ENCODE measurements around the gene CNPY3. TPM values are rescaled to one million over a fixed set of nuclear protein-coding genes. Genes with fewer than 3 reads are reported as not detected.
A peak's percentile ranks its signal among the peaks of the same experiment; 100 is the strongest.

The CNPY3 gene
- polyA plus RNA-seq, 1 donor from 2014 or later: 26.4 TPM

GRCh38 chr6:42961020-42961470 is 31.8 kb downstream of the CNPY3 start:
- no peaks in the 10 kb centered on the region for H3K79me2 ChIP-seq (replicated peaks; ENCODE audit: insufficient read depth, low read length)
- H3K9me3 ChIP-seq (ENCODE audit: low read length): no peaks in the 10 kb centered on the region
- peak overlapping the region; percentile 60 for H3K4me3 ChIP-seq (ENCODE audit: low read length)
- TF ChIP-seq MXI1 (conservative IDR thresholded peaks at IDR 0.05; ENCODE audit: poor library complexity, severe bottlenecking) (no peak), REST (IDR thresholded peaks at IDR 0.05; ENCODE audit: borderline replicate concordance) (no peak), EZH2 (IDR thresholded peaks at IDR 0.05; ENCODE audit: borderline replicate concordance, insufficient read depth, low read length, poor library complexity, severe bottlenecking) (no peak), TAF1 (IDR thresholded peaks at IDR 0.05; ENCODE audit: low read depth) (no peak), EP300 (conservative IDR thresholded peaks at IDR 0.05; ENCODE audit: poor library complexity, severe bottlenecking) (no peak), RAD21 (conservative IDR thresholded peaks at IDR 0.05) (no peak), CTCF (IDR thresholded peaks at IDR 0.05; ENCODE audit: poor library complexity, severe bottlenecking) (no peak), SMC3 (conservative IDR thresholded peaks at IDR 0.05; ENCODE audit: poor library complexity) (no peak), POLR2AphosphoS5 (IDR thresholded peaks at IDR 0.05) (no peak)
- H3K36me3 ChIP-seq (ENCODE audit: insufficient read depth, low read length): no peaks in the 10 kb centered on the region
- H3K4me2 ChIP-seq (ENCODE audit: low read length): no peak overlapping the region
- H3F3A ChIP-seq (ENCODE audit: insufficient read depth, low read length, poor library complexity, severe bottlenecking): no peaks in the 10 kb centered on the region
- no peak overlapping the region for H3K27ac ChIP-seq (ENCODE audit: low read length)
- no peaks in the 10 kb centered on the region for H4K20me1 ChIP-seq (ENCODE audit: insufficient read depth)
- H3K9me2 ChIP-seq (ENCODE audit: insufficient read depth, low read length): no peaks in the 10 kb centered on the region
- H3K9ac ChIP-seq (ENCODE audit: low read length): no peak overlapping the region
- H3K27me3 ChIP-seq (ENCODE audit: insufficient read depth, low read depth, low read length): peaks cover 27% of the 10 kb centered on the region
- H2AFZ ChIP-seq (ENCODE audit: low read depth, low read length): no peak overlapping the region

GRCh38 chr6:42962096-42962495 is 32.8 kb downstream of the CNPY3 start:
- Histone ChIP-seq H3K36me3 (ENCODE audit: insufficient read depth, low read length) (no peaks in the 10 kb centered on the region), H3K27ac (ENCODE audit: low read length) (no peak overlapping the region), H3K27me3 (ENCODE audit: insufficient read depth, low read depth, low read length) (peaks cover 27% of the 10 kb centered on the region)

More at GRCh38 chr6:42962096-42962495, 32.8 kb downstream of the CNPY3 start:
- Histone ChIP-seq H2AFZ (ENCODE audit: low read depth, low read length) (no peak overlapping the region), H3K9ac (ENCODE audit: low read length) (no peak overlapping the region), H3K9me3 (ENCODE audit: low read length) (no peaks in the 10 kb centered on the region), H3K79me2 (replicated peaks; ENCODE audit: insufficient read depth, low read length) (no peaks in the 10 kb centered on the region), H3K4me3 (ENCODE audit: low read length) (no peak overlapping the region), H4K20me1 (ENCODE audit: insufficient read depth) (no peaks in the 10 kb centered on the region), H3K4me2 (ENCODE audit: low read length) (no peak overlapping the region), H3K9me2 (ENCODE audit: insufficient read depth, low read length) (no peaks in the 10 kb centered on the region), H3F3A (ENCODE audit: insufficient read depth, low read length, poor library complexity, severe bottlenecking) (no peaks in the 10 kb centered on the region)
- TF ChIP-seq SMC3 (conservative IDR thresholded peaks at IDR 0.05; ENCODE audit: poor library complexity): no peak
- TF ChIP-seq TAF1 (IDR thresholded peaks at IDR 0.05; ENCODE audit: low read depth): no peak
- TF ChIP-seq EZH2 (IDR thresholded peaks at IDR 0.05; ENCODE audit: borderline replicate concordance, insufficient read depth, low read length, poor library complexity, severe bottlenecking): no peak
- TF ChIP-seq RAD21 (conservative IDR thresholded peaks at IDR 0.05): no peak
- no peak for TF ChIP-seq MXI1 (conservative IDR thresholded peaks at IDR 0.05; ENCODE audit: poor library complexity, severe bottlenecking)
- no peak for TF ChIP-seq POLR2AphosphoS5 (IDR thresholded peaks at IDR 0.05)
- TF ChIP-seq EP300 (conservative IDR thresholded peaks at IDR 0.05; ENCODE audit: poor library complexity, severe bottlenecking): no peak
- no peak for TF ChIP-seq CTCF (IDR thresholded peaks at IDR 0.05; ENCODE audit: poor library complexity, severe bottlenecking)
- TF ChIP-seq REST (IDR thresholded peaks at IDR 0.05; ENCODE audit: borderline replicate concordance): no peak
